ENCODE measurements around the gene SMAD7. TPM values are rescaled to one million over a fixed set of nuclear protein-coding genes. Genes with fewer than 3 reads are reported as not detected.

Gene SMAD7
- total RNA-seq, 1 donor from 2014 or later, result 20.0 TPM

GRCh38 chr18:48959921-48960920 is 9.5 kb upstream of the SMAD7 start:
- DNase-seq (ENCODE audit: low spot score), result no peak

- DNase-seq (ENCODE audit: low spot score), result no peak
These were observed 8.8 kb upstream of the SMAD7 start for GRCh38 chr18:48959551-48959920.

DNA sequence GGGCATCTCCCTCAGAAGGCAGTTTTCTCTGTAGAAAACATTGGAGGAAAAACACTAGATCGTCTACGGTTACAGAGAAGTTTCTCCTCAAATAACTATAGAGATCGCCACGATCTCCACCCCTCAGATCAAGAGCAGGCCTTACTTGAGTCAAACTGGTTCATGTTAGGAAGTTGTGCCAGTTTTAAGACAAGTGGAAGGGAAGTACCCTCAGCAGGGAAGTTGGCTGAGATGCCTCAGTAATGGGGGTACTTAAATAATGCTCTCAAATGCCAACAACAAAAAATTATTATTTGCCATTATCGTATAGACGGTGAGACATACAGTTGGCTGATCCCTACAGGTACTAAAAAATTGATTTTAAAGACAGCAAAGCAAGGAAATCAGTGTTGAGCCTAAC is 8.2 kb upstream of the SMAD7 start:
- no peak for DNase-seq (ENCODE audit: low spot score)

GRCh38 chr18:48957616-48958015 is 6.9 kb upstream of the SMAD7 start:
- no peak for DNase-seq (ENCODE audit: low spot score)

DNA sequence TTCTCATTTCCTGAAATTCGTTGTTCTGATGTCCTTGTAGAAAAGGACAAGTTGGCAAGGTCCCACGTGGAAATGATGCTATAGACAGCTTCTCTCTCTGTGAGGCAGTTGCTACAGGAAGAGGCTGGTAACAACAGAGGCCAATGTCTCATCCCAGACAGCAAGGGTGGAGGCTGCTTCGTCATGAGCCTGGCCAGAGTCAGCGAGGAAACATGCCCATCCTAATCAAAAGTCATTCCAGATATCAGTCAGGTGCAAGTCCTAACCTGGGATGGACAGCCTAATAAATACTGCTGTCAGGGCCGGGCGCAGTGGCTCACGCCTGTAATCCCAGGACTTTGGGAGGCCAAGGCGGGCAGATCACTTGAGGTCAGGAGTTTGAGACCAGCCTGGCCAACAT is 6.4 kb upstream of the SMAD7 start:
- DNase-seq (ENCODE audit: low spot score), result no peak

- DNase-seq (ENCODE audit: low spot score), result no peak
These were observed 5.6 kb upstream of the SMAD7 start for GRCh38 chr18:48956356-48956755.

DNA sequence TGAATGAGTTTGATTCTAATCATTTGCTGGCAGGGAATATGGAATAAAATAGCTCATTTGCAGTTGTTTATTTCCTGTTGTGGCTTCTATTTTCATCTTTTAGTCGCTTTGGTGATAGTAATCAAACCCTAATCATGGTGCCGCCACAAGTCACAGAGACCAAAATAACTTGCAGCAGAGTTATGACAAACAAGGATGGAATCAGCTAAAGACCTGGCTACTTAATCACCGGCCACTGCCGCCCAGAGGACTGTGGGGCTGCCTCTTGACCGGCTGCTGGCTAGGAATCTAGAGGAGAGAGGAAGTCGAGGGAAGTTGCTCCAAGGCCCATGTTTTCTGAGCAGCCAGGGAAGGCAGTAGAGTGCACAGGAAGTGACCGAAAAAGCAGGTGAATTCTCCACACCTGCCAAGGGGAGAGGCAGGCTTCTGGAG is 5.1 kb upstream of the SMAD7 start:
- DNase-seq (ENCODE audit: low spot score), result peak; percentile 37

DNA sequence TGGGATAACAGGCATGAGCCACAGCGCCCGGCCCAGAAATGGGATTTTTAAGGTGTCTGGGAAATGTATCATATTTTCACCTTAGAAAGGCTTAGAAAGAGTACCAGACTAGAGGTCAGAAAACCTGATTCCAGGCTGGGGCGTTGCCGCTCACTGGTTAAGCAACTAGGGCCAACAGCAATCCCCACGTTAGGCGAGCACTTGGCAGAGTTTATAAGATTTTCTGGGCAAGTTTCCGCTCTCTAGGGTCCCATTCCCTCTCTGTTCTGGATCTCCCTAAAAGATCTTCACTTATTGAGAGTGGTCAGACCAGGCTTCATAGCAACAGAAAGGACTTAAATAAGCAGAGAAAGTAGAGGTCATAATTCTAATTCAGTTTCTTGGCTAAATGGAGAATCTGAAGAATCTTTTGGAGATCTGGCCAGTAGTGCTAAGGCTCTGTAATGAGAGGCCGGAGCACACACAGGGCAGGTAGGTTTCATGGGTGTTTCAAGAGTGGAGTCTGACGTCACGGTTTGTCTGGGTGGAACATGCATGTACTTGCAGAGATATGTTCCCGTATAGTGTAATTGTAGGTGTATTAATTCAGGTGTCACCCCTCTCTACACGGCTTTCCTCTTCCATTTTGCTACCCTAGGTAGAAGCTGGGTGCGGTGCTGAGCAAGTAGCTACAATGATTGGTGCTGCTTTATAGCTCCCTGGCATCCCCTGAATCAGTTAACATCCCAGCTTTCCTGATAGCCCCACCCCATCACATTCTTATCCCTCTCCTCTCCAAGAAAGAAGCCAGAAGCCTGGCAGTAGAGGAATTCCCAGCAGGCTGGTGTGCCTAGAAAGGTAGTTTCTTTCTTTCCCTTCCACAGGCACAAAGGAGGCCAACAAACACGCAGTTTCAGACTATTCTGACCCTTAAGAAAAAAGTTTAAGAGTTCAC is 4.4 kb upstream of the SMAD7 start:
- no peak for DNase-seq (ENCODE audit: low spot score)

DNA sequence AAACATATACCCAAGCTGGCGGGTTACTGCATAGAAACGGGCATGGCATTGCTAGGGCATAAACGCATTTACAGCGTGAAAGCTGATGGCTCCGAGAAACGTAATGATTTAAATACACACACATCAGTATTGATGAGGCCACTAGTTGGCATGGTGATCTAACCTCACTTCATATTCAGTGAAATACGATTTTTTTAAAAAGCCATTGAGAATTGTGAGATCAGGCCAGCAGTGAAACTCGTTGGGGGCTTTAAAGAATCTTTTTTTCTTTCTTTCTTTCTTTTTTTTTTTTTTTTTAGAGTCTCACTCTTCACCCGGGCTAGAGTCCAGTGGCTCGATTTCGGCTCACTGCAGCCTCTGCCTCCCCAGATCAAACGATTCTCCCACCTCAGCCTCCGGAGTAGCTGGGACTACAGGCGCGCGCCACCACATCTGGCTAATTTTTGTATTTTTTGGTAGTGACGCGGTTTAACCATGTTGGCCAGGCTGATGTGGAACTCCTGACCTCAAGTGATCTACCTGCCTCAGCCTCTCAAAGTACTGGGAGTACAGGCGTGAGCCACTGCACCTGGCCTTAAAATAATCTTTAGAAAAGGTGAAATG is 2.4 kb upstream of the SMAD7 start:
- DNase-seq (ENCODE audit: low spot score), result no peak

- peak; percentile 74 for DNase-seq (ENCODE audit: low spot score)
These were observed 1.7 kb upstream of the SMAD7 start for GRCh38 chr18:48952287-48953103.

- peak; percentile 87 for DNase-seq (ENCODE audit: low spot score)
These were observed 902 bp upstream of the SMAD7 start for GRCh38 chr18:48951448-48952286.

DNA sequence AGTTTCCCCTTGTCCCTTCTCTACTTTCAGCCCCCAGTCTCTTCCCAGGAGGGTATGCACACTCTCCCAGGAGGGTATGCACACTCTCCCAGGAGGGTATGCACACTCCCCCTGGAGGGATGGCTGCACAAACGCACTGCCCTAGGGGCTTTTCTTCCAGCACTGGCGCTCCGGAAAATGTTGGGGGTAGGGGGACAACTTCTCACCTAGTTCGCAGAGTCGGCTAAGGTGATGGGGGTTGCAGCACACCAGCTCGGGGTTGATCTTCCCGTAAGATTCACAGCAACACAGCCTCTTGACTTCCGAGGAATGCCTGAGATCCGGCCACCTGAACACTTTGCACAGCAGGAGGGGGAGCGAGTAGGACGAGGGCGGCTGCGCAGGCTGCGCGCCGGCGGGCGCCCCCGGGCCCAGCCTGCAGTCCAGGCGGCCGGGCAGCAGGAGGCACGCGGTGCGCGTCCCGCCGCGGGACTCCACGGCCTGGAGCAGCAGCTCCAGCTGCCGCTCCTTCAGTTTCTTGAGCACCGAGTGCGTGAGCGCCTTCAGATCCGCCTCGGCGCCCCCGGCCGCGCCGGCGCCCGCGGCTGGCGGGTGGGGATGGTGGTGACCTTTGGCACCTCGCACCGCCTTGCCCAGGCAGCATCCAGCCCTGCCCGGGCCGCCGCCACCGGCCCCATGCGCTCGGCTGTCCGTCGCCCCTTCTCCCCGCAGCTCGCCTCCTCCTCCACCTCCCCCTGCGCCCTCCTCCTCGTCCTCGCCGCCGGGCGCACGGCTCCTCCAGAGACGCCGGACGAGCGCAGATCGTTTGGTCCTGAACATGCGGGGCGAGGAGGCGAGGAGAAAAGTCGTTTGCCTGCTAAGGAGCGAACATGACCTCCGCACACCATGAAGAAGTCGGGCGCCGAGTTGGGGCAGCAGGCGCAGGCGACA is 894 bp downstream of the SMAD7 start:
- DNase-seq (ENCODE audit: low spot score), result no peak

DNA sequence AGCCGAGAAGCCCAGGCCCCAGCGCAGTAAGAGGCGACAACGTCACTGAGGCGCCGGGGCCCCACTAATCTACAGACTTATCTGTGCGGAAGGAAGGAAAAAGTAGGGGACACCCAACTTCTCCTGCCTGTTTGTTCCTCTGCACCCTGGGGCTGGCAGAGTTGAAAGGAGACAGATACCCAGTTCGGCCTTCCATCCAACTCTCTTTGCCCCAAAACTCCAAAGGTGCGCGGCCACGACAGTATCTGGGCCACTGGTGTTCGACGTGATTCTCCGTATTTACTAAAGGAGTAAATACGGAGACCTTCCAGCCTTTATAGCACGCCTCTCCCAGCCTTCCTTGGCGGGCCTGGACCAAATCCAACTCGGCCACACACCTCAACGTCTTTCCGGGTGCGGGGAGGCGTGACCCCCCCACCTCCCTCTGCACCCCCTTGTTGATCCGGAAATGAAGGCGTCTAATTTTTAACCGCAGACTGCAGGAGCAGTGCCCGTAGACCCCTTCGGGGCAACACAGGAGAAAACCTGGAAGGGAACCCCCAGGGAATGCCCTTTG is 1.6 kb downstream of the SMAD7 start:
- DNase-seq (ENCODE audit: low spot score), result no peak

- DNase-seq (ENCODE audit: low spot score), result peak; percentile 51
These were observed 2.4 kb downstream of the SMAD7 start for GRCh38 chr18:48948112-48949049.

- no peak for DNase-seq (ENCODE audit: low spot score)
These were observed 3.2 kb downstream of the SMAD7 start for GRCh38 chr18:48947560-48947959.

- no peak for DNase-seq (ENCODE audit: low spot score)
These were observed 3.7 kb downstream of the SMAD7 start for GRCh38 chr18:48947092-48947491.

GRCh38 chr18:48946329-48946835 is 4.4 kb downstream of the SMAD7 start:
- DNase-seq (ENCODE audit: low spot score), result no peak

GRCh38 chr18:48945953-48946217 is 4.9 kb downstream of the SMAD7 start:
- DNase-seq (ENCODE audit: low spot score), result no peak

Measured in mucosa of gallbladder (tissue), 1 donor.